Kidney tubule cell (primary cell): ENCODE measurements around the gene BFSP2.
"Not testable (repeated sequence)": the region's sequence is repeated elsewhere in the genome, so short reads cannot be mapped to it uniquely, and the experiment has no call there.

Experiments
- DNase-seq: peaks from one replicate; pipeline ENCODE4 v3.0.0-alpha.2; 2018; ENCODE audit warnings: low spot score

The BFSP2 gene

GRCh38 chr3:133479895-133480669 lies 80.2 kb downstream of the BFSP2 start:
- DNase-seq: peak; percentile 91

DNA sequence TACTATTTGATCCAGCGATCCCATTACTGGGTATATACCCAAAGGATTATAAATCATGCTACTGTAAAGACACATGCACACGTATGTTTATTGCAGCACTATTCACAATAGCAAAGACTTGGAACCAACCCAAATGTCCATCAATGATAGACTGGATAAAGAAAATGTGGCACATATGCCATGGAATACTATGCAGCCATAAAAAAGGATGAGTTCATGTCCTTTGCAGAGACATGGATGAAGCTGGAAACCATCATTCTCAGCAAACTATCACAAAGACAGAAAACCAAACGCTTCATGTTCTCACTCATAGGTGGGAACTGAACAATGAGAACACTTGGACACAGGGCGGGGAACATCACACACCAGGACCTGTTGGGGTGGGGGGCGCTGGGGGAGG lies 82.6 kb downstream of the BFSP2 start:
- not testable (repeated sequence) for DNase-seq

DNA sequence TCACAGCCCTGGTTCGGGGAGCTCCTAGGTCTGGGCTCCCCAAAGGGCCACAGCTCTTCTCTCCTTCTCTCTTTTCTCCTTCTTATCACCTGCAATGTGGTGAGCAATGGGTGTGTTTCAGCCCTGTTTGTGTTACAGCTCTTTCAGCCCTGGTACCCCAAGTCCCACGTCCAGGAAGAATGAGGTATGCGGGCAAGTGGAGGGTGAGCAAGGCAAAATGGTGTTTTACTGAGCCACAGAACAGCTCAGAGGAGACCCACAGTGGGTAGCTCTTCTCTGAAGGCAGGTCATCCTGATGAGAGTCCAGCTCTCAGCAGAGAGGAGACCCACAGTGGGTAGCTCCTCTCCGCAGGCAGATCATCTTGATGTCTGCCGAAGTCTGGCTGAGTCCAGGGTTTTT lies 86.8 kb downstream of the BFSP2 start:
- DNase-seq: no peak

DNA sequence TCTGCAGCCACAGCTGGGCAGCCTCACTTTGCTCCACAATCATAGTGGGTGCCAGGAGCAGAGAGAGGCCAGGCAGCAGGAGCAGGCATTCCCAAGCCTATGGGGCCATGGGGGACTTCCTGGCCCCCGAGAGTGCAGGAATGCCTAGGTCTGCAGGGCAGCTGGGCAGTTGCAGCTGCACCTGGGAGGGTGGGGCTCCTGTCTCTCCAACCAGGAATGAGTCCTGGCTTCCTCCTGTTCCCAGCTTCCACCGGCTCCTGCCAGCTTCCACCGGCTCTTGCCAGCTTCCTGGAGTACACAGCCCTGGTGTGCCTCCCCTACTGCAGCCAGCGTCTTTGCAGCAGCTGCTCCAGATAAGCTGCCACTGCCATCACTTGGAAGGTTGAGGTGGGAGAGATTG lies 87.3 kb downstream of the BFSP2 start:
- no peak for DNase-seq

- DNase-seq: no peak
Observed at GRCh38 chr3:133487920-133488540, 88.2 kb downstream of the BFSP2 start.

DNA sequence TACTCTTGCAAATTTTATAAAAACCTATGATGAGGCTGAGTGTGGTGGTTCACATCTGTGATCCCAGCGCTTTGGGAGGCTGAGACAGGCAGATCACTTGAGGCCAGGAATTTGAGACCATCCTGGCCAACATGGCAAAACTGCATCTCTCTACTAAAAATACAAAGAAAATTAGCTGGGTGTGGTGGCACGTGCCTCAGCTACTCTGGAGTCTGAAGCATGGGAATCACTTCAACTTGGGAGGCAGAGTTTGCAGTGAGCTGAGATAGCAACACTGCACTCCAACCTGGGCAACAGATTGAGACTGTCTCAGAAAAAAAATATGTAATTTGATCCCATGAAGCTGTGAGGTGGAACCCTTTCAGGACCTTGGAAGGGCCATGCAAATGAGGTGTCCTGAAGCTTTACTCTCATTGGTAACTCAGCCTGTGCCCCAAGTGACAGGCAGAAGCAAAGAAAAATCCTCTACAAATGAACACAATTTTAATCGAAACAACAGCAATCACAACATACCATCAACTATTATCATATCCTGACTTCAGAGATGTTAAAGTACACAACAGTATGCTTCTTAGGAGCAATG lies 89.0 kb downstream of the BFSP2 start:
- peak; percentile 65 for DNase-seq

DNA sequence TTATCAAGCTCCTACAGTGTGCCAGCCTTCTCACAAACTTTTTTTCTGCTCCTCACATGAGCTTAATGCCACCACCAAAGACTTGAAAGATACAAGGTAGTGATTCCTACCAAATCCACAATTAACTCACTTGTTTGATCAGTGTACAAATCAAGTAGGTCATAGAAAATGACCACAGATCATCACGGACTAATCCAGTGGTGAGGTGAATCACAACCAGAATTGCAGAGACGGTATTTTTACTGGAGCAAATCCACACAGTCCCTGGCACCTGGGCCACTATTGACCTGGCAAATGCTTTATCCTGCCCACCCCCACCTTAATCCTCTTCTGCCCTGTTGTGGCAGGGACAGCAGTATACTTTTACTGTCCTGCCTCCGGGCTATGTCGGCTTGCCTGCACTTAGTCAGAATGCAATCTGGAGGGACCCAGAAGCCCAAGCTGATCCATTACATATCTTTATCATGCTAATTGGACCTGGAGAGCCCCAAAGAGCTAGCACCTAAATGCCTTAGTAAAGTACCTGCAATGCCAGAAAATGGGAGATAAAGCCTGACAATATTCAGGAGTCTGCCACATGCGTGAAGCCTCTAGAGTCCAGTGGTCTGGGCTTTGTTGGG lies 89.7 kb downstream of the BFSP2 start:
- DNase-seq: peak; percentile 25

- no peak for DNase-seq
Observed at GRCh38 chr3:133490468-133491351, 90.9 kb downstream of the BFSP2 start.

DNA sequence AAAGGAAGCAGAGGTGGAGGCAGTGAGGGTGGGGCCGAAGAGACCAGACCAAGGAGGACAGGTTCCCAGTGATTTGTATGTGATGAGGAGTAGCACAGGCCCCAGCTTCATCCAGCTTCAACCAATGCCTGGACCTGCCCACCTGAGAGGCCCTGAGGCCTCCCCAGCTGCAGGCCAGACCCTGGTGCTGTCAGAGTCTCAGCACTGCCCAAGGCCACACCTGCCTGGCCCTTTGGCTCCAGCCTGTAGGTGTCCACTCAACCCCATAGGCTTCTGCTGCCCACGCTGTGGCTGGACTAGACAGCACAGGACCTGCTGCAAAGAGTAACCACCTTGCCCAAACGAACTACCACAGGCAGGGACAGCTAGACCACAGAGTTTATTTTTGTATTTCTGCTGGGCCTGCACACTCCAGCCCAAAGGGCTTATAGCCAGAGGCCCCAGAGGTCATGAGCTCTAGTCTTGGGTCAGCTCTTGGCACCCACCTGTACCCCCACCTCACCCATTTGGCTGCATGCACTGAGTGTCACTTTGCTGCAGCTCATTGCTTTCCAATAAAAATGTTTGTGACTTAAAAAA lies 91.7 kb downstream of the BFSP2 start:
- DNase-seq: no peak

GRCh38 chr3:133492159-133492741 lies 92.4 kb downstream of the BFSP2 start:
- no peak for DNase-seq

- DNase-seq: no peak
Observed at GRCh38 chr3:133494469-133494868, 94.6 kb downstream of the BFSP2 start.

DNA sequence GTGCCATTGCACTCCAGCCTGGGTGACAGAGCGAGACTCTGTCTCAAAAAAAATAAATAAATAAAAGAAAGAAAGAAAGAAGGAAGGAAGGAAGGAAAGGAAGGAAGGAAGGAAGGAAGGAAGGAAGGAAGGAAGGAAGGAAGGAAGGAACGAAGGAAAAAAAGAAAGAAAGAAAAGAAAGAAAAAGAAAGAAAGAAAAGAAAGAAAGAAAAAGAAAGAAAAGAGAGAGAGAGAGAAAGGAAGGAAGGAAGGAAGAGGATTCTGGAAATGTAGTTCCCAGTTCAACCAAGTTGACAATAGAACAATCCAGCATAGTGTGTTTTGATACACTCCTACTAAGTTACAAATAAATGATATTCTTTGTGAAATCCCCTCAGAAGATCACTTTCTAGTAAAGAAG lies 102.7 kb downstream of the BFSP2 start:
- DNase-seq: not testable (repeated sequence)

- DNase-seq: peak; percentile 5
Observed at GRCh38 chr3:133503409-133503808, 103.6 kb downstream of the BFSP2 start.

GRCh38 chr3:133504736-133505135 lies 104.9 kb downstream of the BFSP2 start:
- DNase-seq: no peak

- no peak for DNase-seq
Observed at GRCh38 chr3:133505813-133506212, 106.0 kb downstream of the BFSP2 start.

DNA sequence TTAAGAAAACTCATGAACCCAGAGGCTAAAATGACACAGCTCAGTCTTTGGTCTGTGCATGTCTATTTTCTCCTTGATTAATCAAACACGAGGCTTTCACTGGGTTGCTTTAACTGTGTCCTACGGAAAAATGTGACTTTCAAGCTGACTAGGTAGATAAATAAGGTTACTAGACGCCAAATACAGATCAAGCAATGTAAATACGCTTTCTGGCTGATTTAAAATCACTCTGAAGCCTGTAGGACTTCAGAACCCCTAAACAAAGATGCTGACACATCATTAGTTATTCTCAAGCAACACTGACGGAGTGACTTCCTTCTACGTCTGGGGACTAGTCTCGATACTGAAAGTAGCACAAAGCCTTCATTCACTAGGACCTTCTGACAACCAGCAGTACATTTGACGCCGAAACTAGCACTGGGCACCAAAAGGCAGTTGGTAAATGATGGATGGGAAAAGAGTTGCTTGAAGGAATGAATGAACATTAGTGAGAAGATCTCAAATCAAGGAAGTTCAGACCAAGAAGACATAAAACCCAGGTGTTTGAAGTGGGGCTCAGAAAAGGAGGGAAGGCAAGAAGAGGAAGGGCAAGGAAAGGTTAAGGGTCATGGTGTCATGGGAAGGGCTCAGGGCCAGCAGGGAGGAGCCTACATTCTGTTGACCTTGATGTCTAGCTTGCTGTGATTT lies 106.5 kb downstream of the BFSP2 start:
- peak; percentile 7 for DNase-seq

DNA sequence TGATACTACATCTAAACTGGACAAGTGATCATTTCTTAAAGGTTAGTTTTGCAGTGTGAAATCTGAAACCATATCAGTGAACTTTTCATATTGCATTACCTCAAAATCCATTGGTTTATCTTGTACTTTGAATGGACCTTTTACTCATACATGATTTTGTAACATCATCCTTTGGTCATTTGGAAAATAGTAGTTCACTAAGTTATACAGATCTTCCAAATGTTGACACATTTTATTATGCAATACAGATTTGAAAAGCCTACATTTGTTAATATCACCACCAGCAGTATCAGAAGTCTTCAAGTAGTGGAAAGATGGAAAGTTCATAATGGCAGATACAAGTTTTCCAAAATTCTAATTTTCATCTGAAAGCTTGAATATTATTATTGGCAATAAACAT lies 109.6 kb downstream of the BFSP2 start:
- DNase-seq: no peak

GRCh38 chr3:133512416-133513089 lies 112.7 kb downstream of the BFSP2 start:
- DNase-seq: no peak

DNA sequence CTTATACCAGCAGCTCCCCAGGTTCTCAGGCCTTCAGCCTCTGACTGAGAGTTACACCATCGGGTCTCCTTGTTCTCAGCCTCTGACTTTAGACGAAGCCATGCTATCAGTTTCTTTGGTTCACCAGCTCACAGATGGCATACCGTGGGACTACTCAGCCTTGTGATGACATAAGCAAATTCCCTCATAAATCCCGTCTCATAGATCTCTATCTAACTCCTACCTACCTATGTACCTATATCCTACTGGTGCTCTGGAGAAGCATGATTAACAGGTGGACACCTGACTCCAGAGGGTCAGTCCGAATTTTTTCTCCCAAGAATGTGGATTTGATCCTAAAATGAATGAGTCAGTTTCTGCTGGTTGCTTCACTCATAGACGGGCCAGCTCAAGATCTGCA lies 114.6 kb downstream of the BFSP2 start:
- peak; percentile 68 for DNase-seq

GRCh38 chr3:133515127-133515526 lies 115.3 kb downstream of the BFSP2 start:
- DNase-seq: no peak
